GM19035 (cell line): ENCODE results near the gene KLHDC3.
A peak's percentile ranks its signal among the peaks of the same experiment; 100 is the strongest.

ENCODE experiments used
- ATAC-seq: cut with Tn5 transposase; IDR thresholded peaks from one replicate; pipeline ENCODE4 v1.9.1; 2021; ENCODE audit not compliant: unreplicated experiment

Gene KLHDC3

GRCh38 chr6:43013843-43014433 lies at the start of gene KLHDC3, which contains the start of gene MEA1:
Gene KLHDC3 (plus strand): TSS chr6:43014249. CDS start chr6:43017193, 2,944 bp downstream.
Gene MEA1 (minus strand): TSS chr6:43013946. CDS start chr6:43013813, 133 bp downstream.
- peak; percentile 90 for ATAC-seq

GRCh38 chr6:42966571-42966970 lies 47.5 kb upstream of the KLHDC3 start:
- ATAC-seq = no peak

DNA sequence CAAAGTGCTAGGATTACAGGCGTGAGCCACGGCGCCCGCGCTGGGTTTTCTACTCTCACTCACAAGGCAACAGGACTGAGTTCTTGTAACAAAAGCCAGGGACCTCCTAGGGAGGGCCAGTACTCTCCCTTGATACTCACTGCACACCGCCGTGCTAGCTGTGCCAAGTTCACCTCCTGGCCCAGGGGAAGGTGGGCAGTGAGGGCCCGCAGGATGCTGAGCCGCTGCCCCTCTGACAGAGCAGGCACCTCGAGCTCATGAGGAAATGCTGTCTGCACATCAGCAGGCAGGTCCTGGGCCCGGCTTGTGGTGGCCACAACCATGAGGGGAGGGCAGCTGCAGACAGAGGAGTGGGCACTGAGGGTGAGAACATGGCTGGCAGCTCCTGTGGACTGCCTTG lies 46.8 kb upstream of the KLHDC3 start:
- no peak for ATAC-seq

- ATAC-seq = no peak
Measured at GRCh38 chr6:42968126-42968701, 45.8 kb upstream of the KLHDC3 start.

DNA sequence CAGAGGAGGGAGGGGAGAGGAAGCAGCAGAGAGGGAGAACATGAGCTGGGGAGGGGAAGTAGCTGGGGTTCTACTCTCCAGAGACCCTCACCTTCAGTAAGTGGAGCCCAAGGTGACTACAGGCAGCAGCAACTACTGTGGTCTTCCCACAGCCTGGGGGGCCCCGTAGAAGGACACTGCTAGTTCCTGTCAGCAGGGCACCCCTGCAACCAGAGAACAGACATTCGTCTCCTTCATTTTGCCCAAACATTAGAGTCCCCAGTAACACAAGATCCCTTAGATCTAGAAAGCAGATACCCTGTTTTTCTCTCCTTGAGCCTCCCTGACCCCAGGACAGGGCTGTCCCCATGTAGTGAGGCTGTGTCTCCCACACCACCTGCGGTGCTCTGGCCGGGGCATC lies 45.3 kb upstream of the KLHDC3 start:
- no peak for ATAC-seq

DNA sequence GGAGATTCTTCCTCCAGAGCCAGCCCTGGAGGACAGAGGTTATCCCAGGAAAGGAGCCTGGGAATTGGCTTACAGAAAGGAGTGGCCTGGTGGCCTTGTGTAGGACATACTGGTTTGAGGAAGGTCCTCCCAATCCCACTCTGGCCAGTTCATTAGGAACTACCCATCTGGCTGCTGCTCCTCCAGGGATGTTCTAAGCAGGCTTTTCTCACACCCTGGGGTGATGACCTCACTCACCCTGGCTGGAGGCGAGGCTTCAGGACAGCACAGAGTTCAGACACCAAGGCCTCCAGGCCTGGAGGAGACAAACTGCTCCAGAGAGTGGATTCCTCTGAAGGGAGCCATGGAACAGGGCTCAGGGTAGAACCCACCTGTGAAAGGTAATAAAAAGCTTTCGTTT lies 44.6 kb upstream of the KLHDC3 start:
- no peak for ATAC-seq

- no peak for ATAC-seq
Measured at GRCh38 chr6:42969934-42970333, 44.1 kb upstream of the KLHDC3 start.

DNA sequence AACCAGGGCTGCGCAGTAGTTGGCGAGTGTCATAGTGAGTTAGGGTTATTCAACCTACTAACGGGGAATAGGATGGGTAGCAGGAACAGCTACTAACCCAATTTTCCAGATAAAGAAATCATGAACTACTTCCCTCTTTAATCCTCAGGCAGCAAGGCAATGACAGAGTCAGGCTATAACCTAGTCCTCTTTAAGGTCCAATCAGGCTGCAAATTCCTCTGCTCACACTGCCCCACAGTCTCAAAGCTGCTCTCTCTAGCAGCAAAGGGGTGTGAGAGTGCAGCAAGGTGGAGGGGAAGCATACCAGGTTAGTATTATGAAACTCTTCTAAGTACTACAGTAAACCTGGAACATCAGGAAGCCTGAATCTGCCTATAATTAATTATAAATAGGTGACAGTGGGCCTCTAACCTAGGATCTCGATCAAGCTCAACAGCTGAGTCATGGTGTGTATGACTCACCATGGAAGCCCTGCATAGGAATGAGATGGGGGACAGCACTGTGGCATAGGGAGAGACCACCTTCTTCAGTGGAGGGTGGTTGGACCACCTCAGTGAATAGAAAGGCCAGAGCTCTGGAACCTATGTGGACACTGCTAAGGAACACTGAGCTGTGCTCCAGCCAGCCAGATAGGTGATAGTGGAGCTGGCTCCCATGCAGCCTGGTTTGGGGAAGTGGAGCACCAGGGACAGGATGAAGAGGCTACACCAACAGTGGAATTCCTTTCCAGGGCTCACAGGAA lies 43.0 kb upstream of the KLHDC3 start:
- no peak for ATAC-seq

GRCh38 chr6:42971746-42972327 lies 42.2 kb upstream of the KLHDC3 start:
- no peak for ATAC-seq

DNA sequence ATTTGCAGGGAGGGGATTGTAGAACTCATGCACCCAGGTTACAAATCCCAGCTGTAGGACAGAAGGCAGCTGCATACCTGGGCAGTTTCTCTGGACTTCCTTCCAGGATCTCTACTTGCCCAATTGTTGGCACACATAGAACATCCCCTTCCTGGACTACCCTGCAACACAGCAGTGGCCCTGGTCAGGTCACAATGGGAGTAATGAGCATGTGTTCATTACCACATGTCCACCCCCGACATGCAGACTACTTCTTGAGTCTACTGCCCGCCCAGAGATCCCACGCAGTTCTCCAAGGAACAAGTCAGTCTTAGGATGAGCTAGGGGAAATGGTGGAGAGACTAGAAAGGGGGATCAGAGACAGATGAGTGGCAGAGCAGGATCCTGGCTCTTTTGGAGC lies 40.1 kb upstream of the KLHDC3 start:
- no peak for ATAC-seq

GRCh38 chr6:42974919-42975505 lies 39.0 kb upstream of the KLHDC3 start:
- no peak for ATAC-seq

DNA sequence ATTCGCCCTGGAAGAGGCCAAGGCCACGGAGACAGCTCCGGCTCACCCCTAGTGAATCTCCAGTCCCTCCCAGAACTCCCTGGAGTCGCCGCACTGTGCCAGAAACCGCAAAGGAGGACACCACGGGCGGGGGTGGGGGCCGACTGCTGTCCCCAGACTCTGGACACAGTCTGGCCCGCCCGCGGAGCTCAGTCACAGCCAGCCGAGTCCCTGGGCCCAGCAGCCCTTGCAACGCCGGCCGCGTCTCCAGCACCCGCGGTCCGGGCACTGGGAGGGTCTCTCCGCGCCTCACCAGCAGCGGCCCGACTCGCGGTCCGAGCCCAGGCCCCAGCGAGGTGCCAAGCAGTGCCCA lies 35.6 kb upstream of the KLHDC3 start:
- ATAC-seq = no peak

DNA sequence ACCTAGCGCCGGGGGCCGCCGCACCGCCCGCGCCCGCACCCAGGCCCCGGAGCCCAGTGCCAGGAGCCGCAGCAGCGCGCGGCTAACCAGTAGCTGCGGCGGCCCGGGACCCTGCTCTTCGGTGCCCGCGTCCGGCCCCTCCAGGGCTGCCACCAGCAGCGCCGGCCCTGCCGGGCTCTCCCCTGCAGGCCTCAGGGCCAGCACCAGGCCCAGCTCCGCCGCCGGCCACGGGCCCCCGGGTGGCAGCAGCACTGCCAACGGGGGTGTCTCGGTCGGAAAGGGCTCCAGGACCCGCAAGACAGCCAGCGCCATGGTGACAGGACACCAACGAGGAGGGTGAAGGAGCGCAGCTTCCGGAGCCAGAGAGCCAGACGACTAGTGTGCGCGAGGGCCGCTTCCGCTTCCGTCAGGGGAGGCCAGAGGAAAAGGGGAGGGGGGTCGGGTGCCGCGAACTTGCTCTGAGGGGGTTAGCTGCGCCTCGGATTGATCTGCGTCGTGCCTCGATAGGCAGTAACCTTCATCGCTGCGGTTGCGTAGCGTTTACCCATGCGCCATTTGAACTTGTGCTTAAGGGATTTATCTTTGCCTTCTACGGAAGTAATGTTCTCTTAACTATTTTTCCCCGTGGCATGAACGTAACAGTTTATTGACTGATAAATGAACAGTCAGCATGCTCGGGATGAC lies 35.1 kb upstream of the KLHDC3 start, which contains the start of gene PEX6:
Gene PEX6, minus strand, starts transcription at position 343 of the 684 bp plus-strand sequence. Its CDS starts 31 bp downstream, at position 312.
- ATAC-seq = peak; percentile 94

DNA sequence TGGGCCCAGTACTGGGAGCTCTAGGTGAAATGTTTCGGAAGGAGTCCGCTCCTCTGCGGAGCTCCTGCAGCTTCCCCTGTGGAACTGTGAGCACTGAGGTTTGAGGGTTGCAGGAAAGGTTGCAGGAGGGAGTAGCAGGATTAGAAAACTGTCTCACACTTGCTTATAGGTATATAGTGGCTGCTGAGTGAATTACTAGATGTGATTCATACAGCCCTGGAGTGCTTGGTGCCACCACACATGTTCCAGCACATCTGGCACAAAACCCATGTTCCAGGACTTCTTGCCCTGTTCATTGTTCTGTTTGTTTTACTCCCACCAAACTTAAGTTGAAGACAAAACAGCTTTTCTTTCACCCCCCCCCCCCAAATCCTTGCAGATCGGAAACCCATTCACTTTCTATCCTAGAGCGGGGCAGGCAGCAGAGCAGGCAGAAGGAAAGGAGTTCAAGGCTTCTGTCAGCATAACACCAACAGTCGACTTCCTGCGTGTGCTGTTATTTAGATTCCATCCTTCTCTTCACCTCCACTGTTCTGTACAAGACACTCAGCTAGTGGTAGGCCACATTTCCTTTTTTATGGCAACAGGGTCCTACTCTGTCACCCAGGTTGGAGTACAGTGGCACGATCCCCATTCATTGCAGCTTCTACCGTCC lies 34.4 kb upstream of the KLHDC3 start:
- no peak for ATAC-seq

GRCh38 chr6:42981836-42982235 lies 32.2 kb upstream of the KLHDC3 start:
- ATAC-seq = no peak

GRCh38 chr6:42984001-42984923 lies 29.8 kb upstream of the KLHDC3 start, which contains the start of gene PPP2R5D:
Gene PPP2R5D (plus strand): TSS chr6:42984570. CDS start chr6:42984678, 108 bp downstream.
- peak; percentile 95 for ATAC-seq

DNA sequence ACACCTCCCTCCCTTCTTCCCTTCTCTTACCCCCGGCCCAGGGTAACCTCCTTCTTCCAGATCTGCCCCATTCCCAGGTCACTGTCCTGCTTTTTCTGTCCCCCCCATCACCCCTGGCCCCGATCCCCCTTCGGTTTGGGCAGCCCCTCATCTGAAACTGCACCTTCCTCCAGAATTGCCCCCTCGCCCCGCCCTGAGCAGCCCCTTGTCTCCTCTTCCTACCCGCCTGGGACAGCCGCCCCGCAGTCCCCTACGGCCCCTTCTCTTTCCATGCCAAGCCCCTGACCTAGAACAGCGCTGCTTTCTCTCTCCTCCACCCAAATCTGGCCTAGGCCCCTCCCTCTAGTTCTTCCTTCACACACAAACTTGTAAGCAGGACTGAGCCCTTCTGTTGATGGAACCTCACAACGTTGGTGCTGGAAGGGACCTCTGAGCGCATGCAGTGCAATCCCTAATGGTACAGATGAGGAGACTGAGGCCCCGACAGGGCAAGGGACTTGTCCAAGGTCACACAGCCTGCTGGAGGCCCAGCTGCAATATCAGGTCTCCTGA lies 29.0 kb upstream of the KLHDC3 start:
- ATAC-seq = no peak

- ATAC-seq = no peak
Measured at GRCh38 chr6:42987533-42988451, 26.3 kb upstream of the KLHDC3 start.
